Activated naive CD4-positive, alpha-beta T cell treated with anti-CD3 and anti-CD28 coated beads, Interleukin-2, amount 50 U/mL, for 72 hours (primary cell): Measurements from ENCODE around the gene RGS10. TPM values are rescaled to one million over a fixed set of nuclear protein-coding genes. Genes with fewer than 3 reads are reported as not detected.

Experiments used
- ATAC-seq, 2 donors: fragments of 150-1000 bp; cut with Tn5 transposase; 2 replicates each; pipeline ENCODE4 v1.10.0; 2021; ENCODE audit warnings: mild to moderate bottlenecking in 2 of 2, moderate library complexity in 2 of 2
- DNase-seq, 2 donors: peaks; one replicate each; pipeline ENCODE4 v3.0.0; 2021 to 2022; ENCODE audit warnings: low spot score in 2 of 2
- H3K27ac Mint-ChIP-seq, 2 donors: one replicate each; pipeline ENCODE4 v1.8.0; 2022; ENCODE audit warnings: mild to moderate bottlenecking in 2 of 2, mixed read lengths in 2 of 2
- H3K36me3 Mint-ChIP-seq, 2 donors: one replicate each; pipeline ENCODE4 v1.8.0; 2022; ENCODE audit warnings: mixed read lengths in 2 of 2
- H3K9me3 Mint-ChIP-seq, 2 donors: one replicate each; pipeline ENCODE4 v1.8.0; 2022; ENCODE audit warnings: mixed read lengths in 2 of 2
- total RNA-seq, 2 donors: library from RNA; stranded (reverse); gene quantifications; one replicate each; pipeline ENCODE4 v1.2.3, GENCODE V29; 2022

The RGS10 gene
- total RNA-seq, 2 donors from 2014 or later = 183 to 251 TPM

DNA sequence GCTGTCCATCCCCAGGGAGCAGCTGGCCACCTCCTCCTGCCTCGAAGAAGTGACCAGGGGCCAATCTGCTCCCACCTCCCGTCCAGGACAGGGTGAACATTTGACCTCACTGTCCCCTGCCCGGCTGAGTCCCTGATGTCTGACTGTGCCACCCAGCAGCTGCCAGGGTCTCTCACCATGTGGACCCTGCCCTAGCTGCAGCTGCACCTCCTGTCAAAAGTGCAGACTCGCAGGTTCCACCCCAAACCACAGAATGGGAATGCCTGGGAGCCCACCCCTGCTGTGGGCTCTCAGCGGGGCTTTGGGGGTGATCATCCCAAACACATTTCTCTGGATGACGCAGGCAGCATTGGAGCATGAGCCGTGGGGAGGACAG, 86.1 kb downstream of the RGS10 start:
- Mint-ChIP-seq H3K36me3 (no peaks in the 10 kb centered on the region), H3K9me3 (no peaks in the 10 kb centered on the region), H3K27ac (no peak overlapping the region)
- no peak for DNase-seq
- ATAC-seq = no peak

- DNase-seq (no peak), ATAC-seq (no peak)
- Mint-ChIP-seq H3K9me3 (no peaks in the 10 kb centered on the region), H3K36me3 (no peaks in the 10 kb centered on the region), H3K27ac (no peak overlapping the region)
Measured at GRCh38 chr10:119455609-119456434, 86.7 kb downstream of the RGS10 start.

DNA sequence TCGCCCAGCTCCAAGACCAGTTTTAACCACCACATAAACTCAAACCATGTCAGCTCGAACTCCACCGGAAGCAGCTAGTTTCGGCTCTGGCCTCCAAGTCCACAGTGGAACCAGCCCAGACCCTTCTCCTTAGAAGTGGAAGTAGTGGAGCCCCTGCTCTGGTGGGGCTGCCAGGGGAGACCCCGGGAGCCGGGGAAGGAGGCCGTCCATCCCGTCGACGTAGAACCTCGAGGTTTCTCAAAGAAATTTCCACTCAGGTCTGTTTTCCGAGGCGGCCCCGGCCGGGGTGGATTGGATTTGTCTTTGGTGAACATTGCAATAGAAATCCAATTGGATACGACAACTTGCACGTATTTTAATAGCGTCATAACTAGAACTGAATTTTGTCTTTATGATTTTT, 87.5 kb downstream of the RGS10 start:
- no peak for DNase-seq
- H3K36me3 Mint-ChIP-seq = no peaks in the 10 kb centered on the region
- no peak overlapping the region for H3K27ac Mint-ChIP-seq
- H3K9me3 Mint-ChIP-seq = no peaks in the 10 kb centered on the region
- ATAC-seq = no peak

DNA sequence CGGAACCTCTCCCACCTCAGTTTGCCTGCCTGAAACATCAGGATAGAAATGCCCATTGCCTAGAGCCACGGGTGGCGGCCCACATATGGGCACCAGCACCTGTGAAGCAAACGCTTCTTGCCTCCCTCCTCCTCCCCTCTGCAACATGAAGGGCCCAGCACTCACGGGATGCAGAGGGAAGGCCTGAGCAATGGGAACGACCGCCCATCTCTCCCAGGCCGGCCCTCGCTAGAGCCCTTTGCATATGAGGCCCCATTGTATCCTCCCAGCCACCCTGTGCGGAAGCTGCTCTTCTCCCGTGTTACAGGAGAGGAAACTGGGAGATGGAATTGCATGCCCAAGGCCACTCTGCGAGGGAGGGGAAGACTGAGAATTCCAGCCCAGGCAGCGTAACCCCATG, 88.2 kb downstream of the RGS10 start:
- H3K36me3 Mint-ChIP-seq = no peaks in the 10 kb centered on the region
- ATAC-seq (no peak), DNase-seq (no peak)
- no peaks in the 10 kb centered on the region for H3K9me3 Mint-ChIP-seq
- no peak overlapping the region for H3K27ac Mint-ChIP-seq

DNA sequence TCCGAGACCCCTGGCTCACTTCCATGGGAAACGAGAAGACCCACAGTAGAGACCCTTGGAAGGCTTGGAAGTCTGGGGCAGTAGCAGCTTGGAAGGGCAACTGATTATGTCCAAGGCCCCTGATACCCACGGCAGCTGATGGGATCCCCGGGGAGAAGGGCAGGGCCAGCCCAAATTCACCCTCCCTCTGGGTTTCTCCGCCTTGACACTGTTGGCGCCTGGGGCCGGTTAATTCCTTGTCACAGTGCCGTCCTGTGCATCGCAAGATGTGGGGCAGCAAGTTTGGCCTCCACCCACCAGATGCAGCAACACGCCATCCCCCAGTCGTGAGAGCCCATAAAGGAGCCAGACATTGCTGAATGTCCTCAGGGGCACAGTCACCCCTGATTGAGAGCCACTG, 89.2 kb downstream of the RGS10 start:
- DNase-seq = no peak
- no peak overlapping the region for H3K27ac Mint-ChIP-seq
- no peaks in the 10 kb centered on the region for H3K36me3 Mint-ChIP-seq
- H3K9me3 Mint-ChIP-seq = no peaks in the 10 kb centered on the region
- ATAC-seq = no peak

DNA sequence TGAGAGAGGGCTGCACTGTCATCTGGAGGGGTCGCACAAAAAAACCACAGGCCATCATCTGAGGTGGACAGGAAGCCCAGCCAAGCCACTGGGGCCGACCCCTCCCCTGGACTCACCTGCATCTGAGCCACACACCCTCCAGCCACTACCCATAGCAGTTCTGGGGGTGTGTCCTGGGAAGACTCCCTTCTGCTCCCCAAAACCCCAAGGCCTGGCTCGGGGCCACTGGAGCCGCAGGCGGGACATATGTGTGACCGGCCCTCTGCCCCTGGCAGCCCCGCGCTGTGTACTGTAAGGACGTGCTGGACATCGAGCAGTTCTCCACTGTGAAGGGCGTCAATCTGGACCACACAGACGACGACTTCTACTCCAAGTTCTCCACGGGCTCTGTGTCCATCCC, 90.1 kb downstream of the RGS10 start:
- Mint-ChIP-seq H3K27ac (no peak overlapping the region), H3K36me3 (no peaks in the 10 kb centered on the region), H3K9me3 (no peaks in the 10 kb centered on the region)
- DNase-seq (no peak), ATAC-seq (no peak)

GRCh38 chr10:119451300-119451896, 91.1 kb downstream of the RGS10 start:
- no peaks in the 10 kb centered on the region for H3K36me3 Mint-ChIP-seq
- no peak for DNase-seq
- ATAC-seq = no peak
- no peaks in the 10 kb centered on the region for H3K9me3 Mint-ChIP-seq
- H3K27ac Mint-ChIP-seq = no peak overlapping the region

GRCh38 chr10:119450606-119451299, 91.8 kb downstream of the RGS10 start:
- Mint-ChIP-seq H3K36me3 (no peaks in the 10 kb centered on the region), H3K27ac (no peak overlapping the region), H3K9me3 (no peaks in the 10 kb centered on the region)
- DNase-seq (no peak), ATAC-seq (no peak)

Other genes with a start within 250 kb of the RGS10 start
- gene TIAL1, start 54.2 kb upstream of the RGS10 start, total RNA-seq = 100 to 1,000 TPM; 208 to 219 TPM
- 10 to 100 TPM; 25.5 to 31.9 TPM for gene BAG3, start 108.7 kb upstream of the RGS10 start, total RNA-seq
- 10 to 100 TPM; 23.0 to 27.3 TPM for gene INPP5F, start 183.3 kb upstream of the RGS10 start, total RNA-seq